HEK293 (cell line): ENCODE measurements around the gene TTLL5.

Experiments
- CTCF ChIA-PET: fragments of 350-600 bp; formaldehyde crosslinking; extraction: SDS; loops from one replicate; lab custom pipeline; 2021; ENCODE audit warnings: antibody characterized with exemption; lab: Yijun Ruan, JAX
- POLR2A ChIA-PET: fragments of 300-600 bp; formaldehyde crosslinking; extraction: SDS; loops from one replicate; lab custom pipeline; 2020; ENCODE audit warnings: antibody characterized with exemption, inconsistent platforms; lab: Yijun Ruan, JAX
- H3K27ac ChIP-seq: fragments of 200-500 bp; sonication (Bioruptor generic); 2 replicates; pipeline ENCODE4 v1.5.1; 2014; ENCODE audit warnings: low read depth, low read length, control low read depth, inconsistent platforms; ENCODE audit errors: extremely low read depth
- H3K36me3 ChIP-seq, 2 experiments: fragments of 200-500 bp in 1 of 2; sonication (Bioruptor generic) in 1 of 2; 1 replicate in 1 of 2; 2 replicates in 1 of 2; pipeline ENCODE4 v1.5.1; 2014 to 2017; ENCODE audit warnings: inconsistent platforms in 2 of 2, low read length in 2 of 2; ENCODE audit not compliant: control insufficient read depth in 2 of 2, insufficient read depth in 1 of 2
- H3K4me1 ChIP-seq: fragments of 200-500 bp; sonication (Bioruptor generic); 2 replicates; pipeline ENCODE4 v1.5.1; 2014; ENCODE audit warnings: mild to moderate bottlenecking, low read length, inconsistent platforms; ENCODE audit not compliant: control insufficient read depth, insufficient read depth
- H3K4me3 ChIP-seq: 2 replicates; pipeline ENCODE4 v1.5.1; 2011; ENCODE audit warnings: low read depth, mild to moderate bottlenecking, control low read depth, low read length, moderate library complexity
- H3K9me3 ChIP-seq: fragments of 200-500 bp; sonication (Bioruptor generic); 2 replicates; pipeline ENCODE4 v1.5.1; 2014; ENCODE audit warnings: low read depth, low read length, inconsistent platforms; ENCODE audit not compliant: control insufficient read depth, insufficient read depth
- AEBP2 ChIP-seq: fragments of 450-650 bp; formaldehyde crosslinking; IDR thresholded peaks from 2 replicates; pipeline ENCODE4 v1.5.1; 2016; ENCODE audit warnings: missing biosample characterization, missing genetic modification characterization, borderline replicate concordance
- GFI1B ChIP-seq: fragments of 450-650 bp; formaldehyde crosslinking; IDR thresholded peaks from 2 replicates; pipeline ENCODE4 v1.5.1; 2016; ENCODE audit warnings: missing biosample characterization, missing genetic modification characterization
- HIC1 ChIP-seq: fragments of 450-650 bp; formaldehyde crosslinking; IDR thresholded peaks from 2 replicates; pipeline ENCODE4 v1.5.1; 2016; ENCODE audit warnings: missing biosample characterization, missing genetic modification characterization
- HOXA7 ChIP-seq: sonication (generic); formaldehyde crosslinking; IDR thresholded peaks from 2 replicates; pipeline ENCODE4 v1.8.1; 2022; ENCODE audit warnings: missing genetic modification reagents, borderline replicate concordance
- KLF16 ChIP-seq: fragments of 450-650 bp; formaldehyde crosslinking; IDR thresholded peaks from 2 replicates; pipeline ENCODE4 v1.5.1; 2017; ENCODE audit warnings: missing biosample characterization, missing genetic modification characterization
- WT1 ChIP-seq: fragments of 450-650 bp; formaldehyde crosslinking; IDR thresholded peaks from 2 replicates; pipeline ENCODE4 v1.5.1; 2016; ENCODE audit warnings: missing biosample characterization, missing genetic modification characterization
- YY2 ChIP-seq: fragments of 450-650 bp; formaldehyde crosslinking; IDR thresholded peaks from 2 replicates; pipeline ENCODE4 v1.5.1; 2016; ENCODE audit warnings: missing biosample characterization, missing genetic modification characterization
- ZEB2 ChIP-seq: fragments of 450-650 bp; formaldehyde crosslinking; IDR thresholded peaks from 2 replicates; pipeline ENCODE4 v1.5.1; 2016; ENCODE audit warnings: missing biosample characterization, missing genetic modification characterization
- ZNF148 ChIP-seq: fragments of 450-650 bp; formaldehyde crosslinking; IDR thresholded peaks from 2 replicates; pipeline ENCODE4 v1.5.0; 2017; ENCODE audit warnings: missing biosample characterization, missing genetic modification characterization, borderline replicate concordance
- ZNF24 ChIP-seq: fragments of 450-650 bp; formaldehyde crosslinking; IDR thresholded peaks from 2 replicates; pipeline ENCODE4 v1.5.1; 2016; ENCODE audit warnings: missing biosample characterization, missing genetic modification characterization
- ZNF26 ChIP-seq: fragments of 450-650 bp; formaldehyde crosslinking; IDR thresholded peaks from 2 replicates; pipeline ENCODE4 v1.5.1; 2016; ENCODE audit warnings: missing biosample characterization, missing genetic modification characterization
- ZNF274 ChIP-seq, 2 experiments: fragments of 200-500 bp in 1 of 2; fragments of 450-650 bp in 1 of 2; sonication (Bioruptor generic) in 1 of 2; formaldehyde crosslinking in 1 of 2; IDR thresholded peaks; 2 replicates each; pipeline versions ENCODE4 v1.5.1 to v1.6.1; 2014 to 2016; ENCODE audit warnings: borderline replicate concordance in 1 of 2, inconsistent platforms in 1 of 2, low read length in 1 of 2, missing biosample characterization in 1 of 2, missing genetic modification characterization in 1 of 2
- ZNF280C ChIP-seq: fragments of 450-650 bp; formaldehyde crosslinking; IDR thresholded peaks from 2 replicates; pipeline ENCODE4 v1.5.1; 2016; ENCODE audit warnings: missing biosample characterization, missing genetic modification characterization
- ZNF350 ChIP-seq: fragments of 450-650 bp; formaldehyde crosslinking; IDR thresholded peaks from 2 replicates; pipeline ENCODE4 v1.5.0; 2017; ENCODE audit warnings: missing biosample characterization, mild to moderate bottlenecking, missing genetic modification characterization
- ZNF394 ChIP-seq: fragments of 450-650 bp; formaldehyde crosslinking; IDR thresholded peaks from 2 replicates; pipeline ENCODE4 v1.5.1; 2016; ENCODE audit warnings: missing biosample characterization, missing genetic modification characterization, mild to moderate bottlenecking, moderate library complexity, borderline replicate concordance
- ZNF398 ChIP-seq: fragments of 450-650 bp; formaldehyde crosslinking; IDR thresholded peaks from 2 replicates; pipeline ENCODE4 v1.5.1; 2017; ENCODE audit warnings: missing biosample characterization, missing genetic modification characterization
- ZNF404 ChIP-seq: fragments of 450-650 bp; formaldehyde crosslinking; IDR thresholded peaks from 2 replicates; pipeline ENCODE4 v1.5.1; 2017; ENCODE audit warnings: missing biosample characterization, missing genetic modification characterization
- ZNF416 ChIP-seq: fragments of 450-650 bp; formaldehyde crosslinking; IDR thresholded peaks from 2 replicates; pipeline ENCODE4 v1.5.1; 2016; ENCODE audit warnings: missing biosample characterization, missing genetic modification characterization
- ZNF501 ChIP-seq: fragments of 450-650 bp; formaldehyde crosslinking; IDR thresholded peaks from 2 replicates; pipeline ENCODE4 v1.5.1; 2016; ENCODE audit warnings: missing biosample characterization, missing genetic modification characterization
- ZNF571 ChIP-seq: fragments of 450-650 bp; formaldehyde crosslinking; IDR thresholded peaks from 2 replicates; pipeline ENCODE4 v1.5.0; 2017; ENCODE audit warnings: missing biosample characterization, missing genetic modification characterization
- ZNF670 ChIP-seq: fragments of 450-650 bp; formaldehyde crosslinking; IDR thresholded peaks from 2 replicates; pipeline ENCODE4 v1.5.1; 2016; ENCODE audit warnings: missing biosample characterization, missing genetic modification characterization, low read depth
- ZSCAN5A ChIP-seq: fragments of 450-650 bp; formaldehyde crosslinking; IDR thresholded peaks from 2 replicates; pipeline ENCODE4 v1.5.1; 2016; ENCODE audit warnings: missing biosample characterization, missing genetic modification characterization

The TTLL5 gene

GRCh38 chr14:75615200-75615599 lies 45.8 kb upstream of the TTLL5 start:
- Histone ChIP-seq H3K27ac (no peak overlapping the region), H3K4me1 (no peaks in the 10 kb centered on the region), H3K4me3 (no peak overlapping the region), H3K9me3 (no peaks in the 10 kb centered on the region), H3K36me3 (no peaks in the 10 kb centered on the region)
- POLR2A ChIA-PET: no interaction called here
- TF ChIP-seq ZNF501 (no peak), ZNF571 (tag by site-specific recombination) (no peak), KLF16 (no peak), ZNF148 (no peak), ZNF404 (tag by site-specific recombination) (no peak), AEBP2 (tag by site-specific recombination) (no peak), WT1 (tag by site-specific recombination) (no peak), ZNF350 (tag by site-specific recombination) (no peak), GFI1B (tag by site-specific recombination) (no peak), ZNF416 (tag by site-specific recombination) (no peak), ZSCAN5A (tag by site-specific recombination) (no peak), ZEB2 (tag by site-specific recombination) (no peak), HOXA7 (no peak), ZNF274 (IDR thresholded peaks at IDR 0.05; ENCODE audit: low read length) (no peak), ZNF274 (tag by site-specific recombination; IDR thresholded peaks at IDR 0.05; ENCODE audit: borderline replicate concordance) (no peak)
- CTCF ChIA-PET: no interaction called here

- ChIA-PET CTCF (interaction anchor here (0.6 to 1.1 kb wide), 2 partner anchors 42 to 1118 kb away, joined by 3 read pairs; no protein-coding TSS in a partner anchor), POLR2A (no interaction called here)
- Histone ChIP-seq H3K4me1 (no peaks in the 10 kb centered on the region), H3K4me3 (no peak overlapping the region), H3K36me3 (no peaks in the 10 kb centered on the region), H3K27ac (no peak overlapping the region), H3K9me3 (no peaks in the 10 kb centered on the region)
- TF ChIP-seq YY2 (tag by site-specific recombination): no peak
- no peak for TF ChIP-seq ZNF26 (tag by site-specific recombination)
- no peak for TF ChIP-seq WT1 (tag by site-specific recombination)
- no peak for TF ChIP-seq ZNF398
- no peak for TF ChIP-seq ZNF670 (tag by site-specific recombination)
- TF ChIP-seq ZNF394 (tag by site-specific recombination): no peak
- no peak for TF ChIP-seq ZNF280C (tag by site-specific recombination)
- TF ChIP-seq ZNF24 (tag by site-specific recombination): no peak
- no peak for TF ChIP-seq HIC1
These were observed 41.5 kb upstream of the TTLL5 start for GRCh38 chr14:75619548-75619947.
